Neural progenitor cell (in vitro differentiated cells): ENCODE measurements around the gene CNP. TPM values are rescaled to one million over a fixed set of nuclear protein-coding genes. Genes with fewer than 3 reads are reported as not detected.

ENCODE experiments used
- DNase-seq: peaks from one replicate; pipeline ENCODE4 v3.0.0-alpha.2; 2016; ENCODE audit warnings: low spot score
- H2AFZ ChIP-seq: fragments of 200-600 bp; sonication (generic); replicated peaks from 2 replicates; pipeline ENCODE4 v1.6.1; 2016; ENCODE audit warnings: antibody characterized with exemption
- H3F3A ChIP-seq: fragments of 200-600 bp; sonication (generic); 2 replicates; pipeline ENCODE4 v1.6.1; 2016; ENCODE audit warnings: antibody characterized with exemption, low read depth
- H3K27ac ChIP-seq: fragments of 200-600 bp; sonication (generic); 2 replicates; pipeline ENCODE4 v1.5.1; 2016; ENCODE audit warnings: mild to moderate bottlenecking
- H3K27me3 ChIP-seq: fragments of 200-600 bp; sonication (generic); 2 replicates; pipeline ENCODE4 v1.6.1; 2016; ENCODE audit warnings: mild to moderate bottlenecking, moderate library complexity
- H3K36me3 ChIP-seq: fragments of 200-600 bp; sonication (generic); 2 replicates; pipeline ENCODE4 v1.5.1; 2016
- H3K4me1 ChIP-seq: fragments of 200-600 bp; sonication (generic); 2 replicates; pipeline ENCODE4 v1.6.1; 2016; ENCODE audit warnings: mixed run types
- H3K4me2 ChIP-seq: fragments of 200-600 bp; sonication (generic); 2 replicates; pipeline ENCODE4 v1.6.1; 2016
- H3K4me3 ChIP-seq: fragments of 200-600 bp; sonication (generic); 2 replicates; pipeline ENCODE4 v1.5.1; 2016
- H3K79me2 ChIP-seq: fragments of 200-600 bp; sonication (generic); 2 replicates; pipeline ENCODE4 v1.6.1; 2016; ENCODE audit warnings: low read depth
- H3K9ac ChIP-seq: fragments of 200-600 bp; sonication (generic); 2 replicates; pipeline ENCODE4 v1.6.1; 2016
- H3K9me3 ChIP-seq: fragments of 200-600 bp; sonication (generic); 2 replicates; pipeline ENCODE4 v1.5.1; 2016; ENCODE audit warnings: low read depth
- H4K20me1 ChIP-seq: fragments of 200-600 bp; sonication (generic); 2 replicates; pipeline ENCODE4 v1.6.1; 2016; ENCODE audit warnings: low read depth
- H3K27ac Mint-ChIP-seq: 3 replicates; pipeline ENCODE4 v1.8.0; 2021; ENCODE audit warnings: mixed read lengths
- H3K27me3 Mint-ChIP-seq: 2 replicates; pipeline ENCODE4 v1.8.0; 2022; ENCODE audit warnings: low read depth, mild to moderate bottlenecking, inconsistent platforms, moderate library complexity, mixed read lengths; ENCODE audit not compliant: insufficient read depth
- H3K36me3 Mint-ChIP-seq: 3 replicates; pipeline ENCODE4 v1.8.0; 2021; ENCODE audit warnings: mixed read lengths
- H3K4me1 Mint-ChIP-seq: 3 replicates; pipeline ENCODE4 v1.8.0; 2021; ENCODE audit warnings: mixed read lengths
- H3K4me3 Mint-ChIP-seq: 3 replicates; pipeline ENCODE4 v1.8.0; 2021; ENCODE audit warnings: mild to moderate bottlenecking, moderate library complexity, mixed read lengths
- H3K9me3 Mint-ChIP-seq: 3 replicates; pipeline ENCODE4 v1.8.0; 2020; ENCODE audit warnings: mixed read lengths
- CTCF ChIP-seq: fragments of 200-600 bp; sonication (generic); IDR thresholded peaks from 2 replicates; pipeline ENCODE4 v1.5.1; 2017; ENCODE audit warnings: antibody characterized with exemption, mild to moderate bottlenecking
- EZH2 ChIP-seq: fragments of 200-600 bp; sonication (generic); IDR thresholded peaks from 2 replicates; pipeline ENCODE4 v1.6.1; 2017; ENCODE audit warnings: antibody characterized with exemption, mild to moderate bottlenecking, moderate library complexity
- EZH2phosphoT487 ChIP-seq: fragments of 200-600 bp; sonication (generic); IDR thresholded peaks from 2 replicates; pipeline ENCODE4 v1.6.1; 2017; ENCODE audit warnings: antibody characterized with exemption
- total RNA-seq: library from RNA; depleted of rRNA; stranded (reverse); fragments of >200 nt; gene quantifications from 2 replicates; pipeline ENCODE4 v1.2.3, GENCODE V29; 2015; ENCODE audit warnings: low replicate concordance

The CNP gene
- total RNA-seq, 1 donor from 2014 or later: 38.6 TPM

GRCh38 chr17:41986634-41987033 is 20.0 kb downstream of the CNP start:
- H3K79me2 ChIP-seq: no peaks in the 10 kb centered on the region
- H3K27ac Mint-ChIP-seq: no peak overlapping the region
- H3K27me3 Mint-ChIP-seq: peaks cover 3% of the 10 kb centered on the region
- H3K27me3 ChIP-seq: no peaks in the 10 kb centered on the region
- peaks cover 33% of the 10 kb centered on the region for H3K36me3 Mint-ChIP-seq
- H3K36me3 ChIP-seq: peaks cover 24% of the 10 kb centered on the region
- H3K9ac ChIP-seq: no peak overlapping the region
- H3K9me3 Mint-ChIP-seq: no peaks in the 10 kb centered on the region
- no peak overlapping the region for H3K27ac ChIP-seq
- peaks cover 3% of the 10 kb centered on the region for H3K4me1 Mint-ChIP-seq
- H2AFZ ChIP-seq: no peak overlapping the region
- DNase-seq: no peak
- H4K20me1 ChIP-seq: no peaks in the 10 kb centered on the region
- H3F3A ChIP-seq: peaks cover 4% of the 10 kb centered on the region
- no peak overlapping the region for H3K4me2 ChIP-seq
- no peak overlapping the region for H3K4me3 ChIP-seq
- TF ChIP-seq CTCF: no peak
- no peak for TF ChIP-seq EZH2
- no peak for TF ChIP-seq EZH2phosphoT487
- H3K4me3 Mint-ChIP-seq: no peak overlapping the region
- H3K4me1 ChIP-seq: no peaks in the 10 kb centered on the region
- no peaks in the 10 kb centered on the region for H3K9me3 ChIP-seq

- Histone ChIP-seq H3K9me3 (no peaks in the 10 kb centered on the region), H3K27me3 (no peaks in the 10 kb centered on the region), H3K36me3 (peaks cover 22% of the 10 kb centered on the region), H3F3A (peaks cover 4% of the 10 kb centered on the region), H3K4me2 (no peak overlapping the region), H3K4me1 (no peaks in the 10 kb centered on the region), H3K79me2 (no peaks in the 10 kb centered on the region), H3K27ac (no peak overlapping the region), H3K4me3 (no peak overlapping the region), H4K20me1 (no peaks in the 10 kb centered on the region), H3K9ac (no peak overlapping the region), H2AFZ (no peak overlapping the region)
- Mint-ChIP-seq H3K36me3 (peaks cover 29% of the 10 kb centered on the region), H3K4me3 (no peak overlapping the region), H3K4me1 (peaks cover 3% of the 10 kb centered on the region), H3K9me3 (no peaks in the 10 kb centered on the region), H3K27ac (no peak overlapping the region), H3K27me3 (peaks cover 3% of the 10 kb centered on the region)
- DNase-seq: no peak
- TF ChIP-seq EZH2phosphoT487 (no peak), CTCF (no peak), EZH2 (no peak)
Measured at GRCh38 chr17:41987642-41988041, 21.0 kb downstream of the CNP start.

- Histone ChIP-seq H3K9me3 (no peaks in the 10 kb centered on the region), H3K27ac (no peak overlapping the region), H3K79me2 (no peaks in the 10 kb centered on the region), H3F3A (peaks cover 4% of the 10 kb centered on the region), H3K4me2 (no peak overlapping the region), H3K36me3 (peaks cover 22% of the 10 kb centered on the region), H3K4me3 (no peak overlapping the region), H3K27me3 (no peaks in the 10 kb centered on the region), H3K9ac (no peak overlapping the region), H4K20me1 (no peaks in the 10 kb centered on the region), H2AFZ (no peak overlapping the region), H3K4me1 (no peaks in the 10 kb centered on the region)
- no peak overlapping the region for H3K27ac Mint-ChIP-seq
- H3K4me1 Mint-ChIP-seq: peaks cover 3% of the 10 kb centered on the region
- H3K36me3 Mint-ChIP-seq: peaks cover 31% of the 10 kb centered on the region
- H3K4me3 Mint-ChIP-seq: no peak overlapping the region
- H3K27me3 Mint-ChIP-seq: peaks cover 2% of the 10 kb centered on the region
- DNase-seq: no peak
- TF ChIP-seq EZH2: no peak
- TF ChIP-seq EZH2phosphoT487: no peak
- TF ChIP-seq CTCF: no peak
- H3K9me3 Mint-ChIP-seq: no peaks in the 10 kb centered on the region
Measured at GRCh38 chr17:41988418-41988817, 21.8 kb downstream of the CNP start.
